ENCODE measurements around the gene CLIC6.

The CLIC6 gene

GRCh38 chr21:34726627-34727337 is 58.0 kb downstream of the CLIC6 start:
- TF ChIP-seq CTCF (IDR thresholded peaks at IDR 0.05): no peak

GRCh38 chr21:34728479-34728878 is 59.7 kb downstream of the CLIC6 start:
- Histone ChIP-seq H3K36me3 (no peaks in the 10 kb centered on the region), H3K9me3 (no peaks in the 10 kb centered on the region), H3K27ac (no peak overlapping the region), H3K4me3 (ENCODE audit: low read depth in 1 of 2, low read length in 1 of 2) (no peak overlapping the region), H3K4me1 (ENCODE audit: control insufficient read depth in 1 of 2, insufficient read depth in 1 of 2, low read depth in 1 of 2, low read length in 1 of 2) (no peaks in the 10 kb centered on the region), H3K27me3 (peaks cover 10% of the 10 kb centered on the region)
- TF ChIP-seq CTCF (IDR thresholded peaks at IDR 0.05): no peak

More at GRCh38 chr21:34726627-34727337, 58.0 kb downstream of the CLIC6 start:
- H3K36me3 ChIP-seq: no peaks in the 10 kb centered on the region
- H3K4me3 ChIP-seq (ENCODE audit: low read depth in 1 of 2, low read length in 1 of 2): no peak overlapping the region
- no peaks in the 10 kb centered on the region for H3K9me3 ChIP-seq
- H3K4me1 ChIP-seq (ENCODE audit: control insufficient read depth in 1 of 2, insufficient read depth in 1 of 2, low read depth in 1 of 2, low read length in 1 of 2): no peaks in the 10 kb centered on the region
- H3K27ac ChIP-seq: no peak overlapping the region
- H3K27me3 ChIP-seq: peaks cover 11% of the 10 kb centered on the region

GRCh38 chr21:34730194-34730593 is 61.4 kb downstream of the CLIC6 start:
- H3K27ac ChIP-seq: no peak overlapping the region
- H3K4me1 ChIP-seq (ENCODE audit: control insufficient read depth in 1 of 2, insufficient read depth in 1 of 2, low read depth in 1 of 2, low read length in 1 of 2): no peaks in the 10 kb centered on the region
- no peaks in the 10 kb centered on the region for H3K9me3 ChIP-seq
- H3K4me3 ChIP-seq (ENCODE audit: low read depth in 1 of 2, low read length in 1 of 2): no peak overlapping the region
- H3K27me3 ChIP-seq: no peaks in the 10 kb centered on the region
- no peak for TF ChIP-seq CTCF (IDR thresholded peaks at IDR 0.05)
- H3K36me3 ChIP-seq: no peaks in the 10 kb centered on the region

- Histone ChIP-seq H3K4me1 (ENCODE audit: control insufficient read depth in 1 of 2, insufficient read depth in 1 of 2, low read depth in 1 of 2, low read length in 1 of 2) (no peaks in the 10 kb centered on the region), H3K27ac (no peak overlapping the region), H3K36me3 (no peaks in the 10 kb centered on the region), H3K9me3 (no peaks in the 10 kb centered on the region), H3K27me3 (no peaks in the 10 kb centered on the region), H3K4me3 (ENCODE audit: low read depth in 1 of 2, low read length in 1 of 2) (no peak overlapping the region)
- no peak for TF ChIP-seq CTCF (IDR thresholded peaks at IDR 0.05)
These were observed 62.1 kb downstream of the CLIC6 start for GRCh38 chr21:34730756-34731445.

GRCh38 chr21:34732388-34732821 is 63.6 kb downstream of the CLIC6 start:
- no peak overlapping the region for H3K27ac ChIP-seq
- H3K4me1 ChIP-seq (ENCODE audit: control insufficient read depth in 1 of 2, insufficient read depth in 1 of 2, low read depth in 1 of 2, low read length in 1 of 2): no peaks in the 10 kb centered on the region
- H3K36me3 ChIP-seq: no peaks in the 10 kb centered on the region
- no peaks in the 10 kb centered on the region for H3K27me3 ChIP-seq
- H3K9me3 ChIP-seq: no peaks in the 10 kb centered on the region
- TF ChIP-seq CTCF (IDR thresholded peaks at IDR 0.05): no peak
- no peak overlapping the region for H3K4me3 ChIP-seq (ENCODE audit: low read depth in 1 of 2, low read length in 1 of 2)
